ENCODE results near the gene FAM83G.

FAM83G gene

DNA sequence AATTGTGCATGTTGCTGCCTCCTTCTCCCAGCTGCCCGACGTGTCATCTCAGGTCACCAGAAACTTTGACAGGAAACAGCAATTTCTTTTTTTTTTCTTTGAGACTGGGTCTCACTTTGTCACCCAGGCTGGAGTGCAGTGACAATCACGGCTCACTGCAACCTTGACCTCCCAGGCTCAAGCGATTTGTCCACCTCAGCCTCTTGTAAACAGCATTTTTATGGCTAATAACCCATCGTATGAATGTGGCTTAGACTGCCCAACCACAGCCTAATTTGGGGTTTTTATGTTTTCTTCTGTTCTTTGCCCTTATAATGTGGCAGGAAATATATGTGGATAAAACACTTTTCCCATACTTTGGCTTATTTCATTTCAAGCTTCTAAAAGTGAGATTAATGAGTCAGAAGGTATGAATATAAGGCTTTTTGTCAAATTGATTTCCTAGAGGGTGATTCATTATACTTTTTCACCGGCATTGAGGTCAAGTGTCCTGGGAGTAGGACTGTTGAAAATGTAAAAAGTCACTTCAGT is 83.6 kb downstream of the FAM83G start:
- no peak for DNase-seq (ENCODE audit: low spot score)

- no peak for DNase-seq (ENCODE audit: low spot score)
Measured at GRCh38 chr17:18919963-18920362, 84.6 kb downstream of the FAM83G start.

All from ecto neural progenitor cell (in vitro differentiated cells).